ENCODE data around the gene RGS4.

The RGS4 gene

GRCh38 chr1:163068716-163069115, 445 bp upstream of the RGS4 start:
- TF ChIP-seq CTCF (IDR thresholded peaks at IDR 0.05): no peak
- intact Hi-C loops (cut with DNase I; ENCODE audit: low total_unique reads): no loop called here
- no peaks in the 10 kb centered on the region for H3K27me3 ChIP-seq
- peak overlapping the region; percentile 51 to 55 for H3K4me3 ChIP-seq
- H3K27ac ChIP-seq: peak overlapping the region; percentile 42 to 56
- DNase-seq: no peak
- H3K36me3 ChIP-seq: peaks cover 0 to 3% (median 0%) of the 10 kb centered on the region in 3 donors
- H3K9me3 ChIP-seq: no peaks in the 10 kb centered on the region
- peaks cover 0 to 32% (median 3%) of the 10 kb centered on the region in 4 donors for H3K4me1 ChIP-seq

- H3K4me3 ChIP-seq: peak overlapping the region; percentile 51 to 55
- H3K4me1 ChIP-seq: peaks cover 0 to 32% (median 3%) of the 10 kb centered on the region in 4 donors
- peaks cover 7 to 12% (median 10%) of the 10 kb centered on the region in 3 donors for H3K36me3 ChIP-seq
- intact Hi-C loops (cut with DNase I; ENCODE audit: low total_unique reads): loop anchor here (2.0 to 5.0 kb wide), 3 partner anchors 103 to 243 kb away; no protein-coding TSS in a partner anchor
- peak overlapping the region; percentile 42 to 56 for H3K27ac ChIP-seq
- no peak for TF ChIP-seq CTCF (IDR thresholded peaks at IDR 0.05)
- no peaks in the 10 kb centered on the region for H3K27me3 ChIP-seq
- no peak for DNase-seq
- no peaks in the 10 kb centered on the region for H3K9me3 ChIP-seq
These were observed 605 bp downstream of the RGS4 start for GRCh38 chr1:163069655-163070277.

GRCh38 chr1:163071405-163072255, 2.5 kb downstream of the RGS4 start:
- Histone ChIP-seq H3K4me3 (peak overlapping the region; percentile 12), H3K27ac (peak overlapping the region; percentile 20 to 56), H3K27me3 (no peaks in the 10 kb centered on the region), H3K36me3 (peaks cover 7 to 12% (median 12%) of the 10 kb centered on the region in 3 donors), H3K4me1 (peaks cover 0 to 37% (median 4%) of the 10 kb centered on the region in 4 donors), H3K9me3 (no peaks in the 10 kb centered on the region)
- peak; percentile 62 to 64 for TF ChIP-seq CTCF (IDR thresholded peaks at IDR 0.05)
- intact Hi-C loops (cut with DNase I; ENCODE audit: low total_unique reads): loop anchor here (2.0 to 5.0 kb wide), 3 partner anchors 101 to 241 kb away; no protein-coding TSS in a partner anchor
- peak; percentile 58 to 82 for DNase-seq

- TF ChIP-seq CTCF (IDR thresholded peaks at IDR 0.05): no peak
- no peak overlapping the region for H3K4me3 ChIP-seq
- intact Hi-C loops (cut with DNase I; ENCODE audit: low total_unique reads): loop anchor here (5.0 kb wide), 2 partner anchors 100 to 240 kb away; no protein-coding TSS in a partner anchor
These were observed 3.5 kb downstream of the RGS4 start for GRCh38 chr1:163072658-163073057.

GRCh38 chr1:163074004-163074403, 4.8 kb downstream of the RGS4 start:
- Histone ChIP-seq H3K9me3 (no peaks in the 10 kb centered on the region), H3K4me3 (no peak overlapping the region), H3K36me3 (peaks cover 7 to 12% (median 12%) of the 10 kb centered on the region in 3 donors), H3K4me1 (peaks cover 0 to 37% (median 4%) of the 10 kb centered on the region in 4 donors), H3K27me3 (no peaks in the 10 kb centered on the region), H3K27ac (no peak overlapping the region)
- no peak for DNase-seq
- intact Hi-C loops (cut with DNase I; ENCODE audit: low total_unique reads): loop anchor here (5.0 kb wide), 2 partner anchors 98 to 238 kb away; no protein-coding TSS in a partner anchor
- no peak for TF ChIP-seq CTCF (IDR thresholded peaks at IDR 0.05)

More at GRCh38 chr1:163072658-163073057, 3.5 kb downstream of the RGS4 start:
- H3K4me1 ChIP-seq: peaks cover 0 to 37% (median 4%) of the 10 kb centered on the region in 4 donors
- peaks cover 7 to 12% (median 12%) of the 10 kb centered on the region in 3 donors for H3K36me3 ChIP-seq
- peak overlapping the region; percentile 16 to 56 for H3K27ac ChIP-seq
- no peak for DNase-seq
- H3K27me3 ChIP-seq: no peaks in the 10 kb centered on the region
- H3K9me3 ChIP-seq: no peaks in the 10 kb centered on the region

Data from tibial artery (tissue), 4 donors.